MV-4-11 (cell line): ENCODE data around the gene BLZF1.
A peak's percentile ranks its signal among the peaks of the same experiment; 100 is the strongest.
"Not testable (repeated sequence)": the region's sequence is repeated elsewhere in the genome, so short reads cannot be mapped to it uniquely, and the experiment has no call there.

ENCODE experiments used
- DNase-seq: peaks from one replicate; lab custom pipeline; 2025; lab: John Stamatoyannopoulos, UW

Gene BLZF1

GRCh38 chr1:169361281-169361680, 6.7 kb upstream of the BLZF1 start:
- no peak for DNase-seq

- peak; percentile 40 for DNase-seq
Measured at GRCh38 chr1:169363046-169363730, 4.8 kb upstream of the BLZF1 start.

GRCh38 chr1:169364948-169365347, 3.0 kb upstream of the BLZF1 start:
- no peak for DNase-seq

- no peak for DNase-seq
Measured at GRCh38 chr1:169367096-169367685, 804 bp upstream of the BLZF1 start.

- no peak for DNase-seq
Measured at GRCh38 chr1:169368406-169368769, 393 bp downstream of the BLZF1 start.

GRCh38 chr1:169371404-169371803, 3.4 kb downstream of the BLZF1 start:
- DNase-seq = peak; percentile 47

GRCh38 chr1:169381162-169381561, 13.2 kb downstream of the BLZF1 start:
- no peak for DNase-seq

- no peak for DNase-seq
Measured at GRCh38 chr1:169383449-169383848, 15.5 kb downstream of the BLZF1 start.

- DNase-seq = no peak
Measured at GRCh38 chr1:169387399-169387798, 19.4 kb downstream of the BLZF1 start.

- DNase-seq = no peak
Measured at GRCh38 chr1:169390303-169390702, 22.3 kb downstream of the BLZF1 start.

- DNase-seq = peak; percentile 75
Measured at GRCh38 chr1:169392406-169392805, 24.4 kb downstream of the BLZF1 start.

GRCh38 chr1:169395955-169396354, 28.0 kb downstream of the BLZF1 start:
- no peak for DNase-seq

- not testable (repeated sequence) for DNase-seq
Measured at GRCh38 chr1:169402578-169402977, 34.6 kb downstream of the BLZF1 start.

- not testable (repeated sequence) for DNase-seq
Measured at GRCh38 chr1:169408340-169408739, 40.3 kb downstream of the BLZF1 start.

- DNase-seq = no peak
Measured at GRCh38 chr1:169414952-169415351, 47.0 kb downstream of the BLZF1 start.

GRCh38 chr1:169421309-169421708, 53.3 kb downstream of the BLZF1 start:
- no peak for DNase-seq

- no peak for DNase-seq
Measured at GRCh38 chr1:169426174-169426705, 58.2 kb downstream of the BLZF1 start.

- no peak for DNase-seq
Measured at GRCh38 chr1:169427081-169427641, 59.2 kb downstream of the BLZF1 start, which contains the start of gene CCDC181. TSS of gene CCDC181 (minus strand) at chr1:169427474. CDS start at chr1:169424927, 2,547 bp downstream.
